Skin epidermis (tissue), 12 donors: Measurements from ENCODE around the gene MS4A13.
"Not testable (repeated sequence)": the region's sequence is repeated elsewhere in the genome, so short reads cannot be mapped to it uniquely, and the experiment has no call there.

Source experiments
- H3K27ac ChIP-seq, 21 experiments: fragments of 200-600 bp; sonication (generic) in 11 of 21; one replicate each; pipeline ENCODE4 v1.5.0; 2020; ENCODE audit warnings: mild to moderate bottlenecking in 3 of 21, inconsistent platforms in 2 of 21, moderate library complexity in 2 of 21
- H3K4me3 ChIP-seq, 7 experiments: fragments of 200-600 bp; sonication (generic) in 2 of 7; one replicate each; pipeline ENCODE4 v1.5.0; 2020; ENCODE audit warnings: inconsistent platforms in 2 of 7, mild to moderate bottlenecking in 2 of 7, moderate library complexity in 1 of 7

Gene MS4A13

DNA sequence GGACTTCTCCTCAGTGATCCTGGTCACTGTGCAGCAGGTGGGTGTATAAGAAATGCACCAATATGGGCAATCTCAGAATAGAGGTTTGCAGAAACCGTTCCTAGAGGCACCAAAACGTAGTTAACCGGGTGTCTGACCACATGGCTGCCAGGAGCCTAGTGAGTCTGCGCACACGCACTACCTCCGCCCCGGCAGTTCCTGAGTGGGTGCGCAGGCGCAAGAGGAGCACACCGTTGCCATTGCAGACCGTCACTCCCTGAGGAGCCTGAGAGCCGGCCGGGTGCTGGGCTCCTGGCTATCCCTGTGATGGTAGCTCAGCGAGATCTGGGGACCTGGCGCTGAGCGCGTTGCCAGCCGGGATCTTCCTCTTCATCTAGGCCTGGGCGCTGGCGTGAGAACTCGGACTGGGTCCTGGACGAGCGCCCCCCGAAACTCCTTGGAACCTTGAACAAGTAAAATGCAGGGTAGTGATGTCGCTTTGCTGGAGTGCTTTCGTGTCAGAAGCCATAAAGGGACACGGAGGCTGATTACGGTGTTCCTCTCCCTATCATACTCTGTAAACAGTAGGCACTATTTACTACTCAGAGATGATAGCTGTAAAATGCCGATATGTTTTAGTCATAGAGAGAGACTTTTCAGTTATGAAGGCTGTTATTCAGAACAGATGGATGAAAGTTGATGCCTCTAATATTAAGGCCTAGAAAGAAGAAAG lies at the start of gene MS4A13:
TSS of gene MS4A13 (plus strand) at position 249 of the 712 bp plus-strand sequence. CDS start 2,692 bp downstream, outside the sequence.
- H3K4me3 ChIP-seq: no peak within 1 kb of the TSS

GRCh38 chr11:60468829-60469228 lies 46.4 kb upstream of the MS4A13 start:
- no peak overlapping the region for H3K27ac ChIP-seq
- no peak overlapping the region for H3K4me3 ChIP-seq

More for the DNA sequence above, at the start of gene MS4A13:
- H3K27ac ChIP-seq: no peak within 1 kb of the TSS

GRCh38 chr11:60469723-60470122 lies 45.5 kb upstream of the MS4A13 start:
- H3K4me3 ChIP-seq: no peak overlapping the region
- H3K27ac ChIP-seq: no peak overlapping the region

DNA sequence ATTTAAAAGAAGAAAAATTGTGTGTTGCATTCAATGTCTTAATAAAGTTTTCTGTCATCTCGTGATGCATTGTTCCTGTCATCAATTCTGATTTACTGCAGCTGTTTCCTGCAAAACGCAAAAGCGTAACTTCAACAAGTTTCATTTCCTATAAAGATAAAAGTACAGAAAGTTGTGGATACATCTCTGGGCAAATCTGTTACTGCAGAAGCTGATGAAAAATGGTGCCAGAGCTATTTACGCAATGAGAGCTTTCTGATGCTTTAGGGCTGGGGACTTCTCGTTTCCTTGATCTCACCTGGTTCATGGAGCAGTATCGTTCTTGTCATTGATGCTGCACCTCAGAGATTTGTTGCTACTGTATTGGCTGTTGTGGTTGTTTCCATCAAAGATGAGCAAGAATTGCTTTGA lies 38.2 kb upstream of the MS4A13 start:
- no peak overlapping the region for H3K27ac ChIP-seq
- H3K4me3 ChIP-seq: no peak overlapping the region

- Histone ChIP-seq H3K27ac (no peak overlapping the region), H3K4me3 (no peak overlapping the region)
Observed at GRCh38 chr11:60482361-60482760, 32.8 kb upstream of the MS4A13 start.

- Histone ChIP-seq H3K4me3 (no peak overlapping the region), H3K27ac (no peak overlapping the region)
Observed at GRCh38 chr11:60485987-60486386, 29.2 kb upstream of the MS4A13 start.

GRCh38 chr11:60492488-60493009 lies 22.6 kb upstream of the MS4A13 start, which contains the start of gene MS4A12:
MS4A12 (plus strand) TSS chr11:60492778; CDS start chr11:60497319, 4,541 bp downstream.
- Histone ChIP-seq H3K27ac (no peak within 1 kb of the TSS), H3K4me3 (no peak within 1 kb of the TSS)

DNA sequence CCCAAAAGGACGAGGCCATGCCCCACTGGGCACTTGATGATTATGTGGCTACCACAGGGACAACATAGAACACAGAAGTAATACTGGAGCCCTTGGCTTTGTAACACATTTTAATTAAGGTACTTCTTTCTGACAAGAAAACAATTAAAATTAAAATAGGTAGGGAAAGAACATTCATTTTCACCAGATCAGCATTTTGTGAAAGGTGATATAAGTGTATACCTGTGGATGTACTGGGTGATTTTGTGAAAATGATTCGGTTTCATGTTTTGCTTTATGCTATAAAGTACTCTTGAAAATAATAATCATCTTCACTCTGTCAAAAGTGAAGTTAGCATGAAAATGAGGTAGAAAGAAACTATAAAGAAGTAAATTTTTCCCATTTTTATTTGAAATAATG lies 21.7 kb upstream of the MS4A13 start:
- Histone ChIP-seq H3K27ac (no peak overlapping the region), H3K4me3 (no peak overlapping the region)

DNA sequence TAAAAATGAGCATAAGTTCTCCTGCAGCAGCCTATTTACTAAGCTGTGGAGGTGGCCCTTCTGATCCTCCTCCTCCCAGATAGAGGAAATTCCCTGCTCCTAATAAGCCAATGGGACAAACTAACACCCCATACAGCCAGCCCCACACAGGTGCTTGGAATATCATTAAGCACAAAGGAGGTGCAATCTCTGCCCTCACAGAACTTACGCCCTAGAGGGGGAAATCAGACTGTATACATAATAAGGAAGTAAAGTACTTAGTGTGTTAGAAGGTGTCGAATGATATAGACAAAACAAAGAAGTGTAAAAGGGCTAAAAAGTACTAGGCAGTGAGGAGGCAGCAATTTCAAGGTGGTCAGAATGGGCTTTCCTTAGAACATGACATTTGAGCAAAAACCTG lies 16.8 kb upstream of the MS4A13 start:
- Histone ChIP-seq H3K4me3 (no peak overlapping the region), H3K27ac (peak overlapping the region in 1 of 21 experiments; percentile 4)

DNA sequence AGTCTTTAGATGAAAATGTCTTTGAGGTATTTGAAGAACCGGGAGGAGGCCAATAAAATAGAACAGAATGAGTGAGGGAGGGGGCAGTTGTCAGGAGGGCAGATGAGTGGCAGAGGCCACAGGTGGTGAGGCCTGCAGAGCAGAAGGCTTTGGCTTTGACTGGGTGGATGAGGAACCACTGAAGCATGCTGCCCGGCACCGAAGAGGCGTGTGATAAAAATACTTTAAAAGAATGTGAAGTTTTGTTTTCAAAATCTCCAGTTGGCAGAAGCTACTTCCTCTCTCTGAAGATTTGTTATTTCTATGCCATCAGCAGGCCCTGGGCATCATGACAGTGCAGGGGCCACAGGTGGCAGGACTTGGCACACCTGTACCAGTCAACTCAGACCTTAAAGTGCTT lies 16.3 kb upstream of the MS4A13 start:
- Histone ChIP-seq H3K4me3 (no peak overlapping the region), H3K27ac (no peak overlapping the region)

GRCh38 chr11:60500276-60500910 lies 14.8 kb upstream of the MS4A13 start:
- H3K27ac ChIP-seq: no peak overlapping the region
- H3K4me3 ChIP-seq: no peak overlapping the region

- H3K27ac ChIP-seq: no peak overlapping the region
- no peak overlapping the region for H3K4me3 ChIP-seq
Observed at GRCh38 chr11:60502221-60502775, 12.9 kb upstream of the MS4A13 start.

DNA sequence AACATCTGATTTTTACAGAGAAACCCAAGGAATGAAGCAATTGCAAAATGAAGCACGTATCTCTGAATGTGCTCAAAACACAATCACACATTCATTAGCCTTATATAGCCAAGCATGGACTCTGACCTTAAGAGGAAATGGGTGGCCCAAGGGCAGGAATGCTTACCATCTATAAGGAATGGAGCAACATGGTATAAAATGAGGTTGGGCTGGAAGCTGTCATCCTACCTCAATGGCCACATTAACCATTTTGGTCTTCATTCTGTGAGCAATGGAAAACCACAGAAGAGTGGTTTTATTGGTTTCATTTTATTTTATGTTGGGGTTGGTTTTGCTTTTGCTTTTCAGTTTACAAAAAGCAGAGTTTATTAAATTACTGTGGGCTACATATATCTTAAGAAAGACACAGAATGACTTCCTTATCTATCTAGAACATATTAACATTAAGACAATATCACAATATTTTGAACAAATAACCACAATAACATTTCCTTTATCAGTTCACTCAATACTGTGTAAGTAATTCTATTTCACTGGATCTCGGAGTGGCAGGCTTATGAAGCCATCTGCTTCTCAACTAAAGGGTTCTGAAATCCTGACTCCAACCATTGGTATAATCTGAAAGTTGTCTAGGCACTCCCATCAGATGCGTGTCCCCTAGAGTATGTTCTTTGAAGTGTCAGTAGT lies 10.8 kb upstream of the MS4A13 start:
- no peak overlapping the region for H3K27ac ChIP-seq

GRCh38 chr11:60509609-60510008 lies 5.6 kb upstream of the MS4A13 start:
- H3K27ac ChIP-seq, H3K4me3 ChIP-seq: not testable (repeated sequence)

More for the DNA sequence above, 10.8 kb upstream of the MS4A13 start:
- H3K4me3 ChIP-seq: no peak overlapping the region

DNA sequence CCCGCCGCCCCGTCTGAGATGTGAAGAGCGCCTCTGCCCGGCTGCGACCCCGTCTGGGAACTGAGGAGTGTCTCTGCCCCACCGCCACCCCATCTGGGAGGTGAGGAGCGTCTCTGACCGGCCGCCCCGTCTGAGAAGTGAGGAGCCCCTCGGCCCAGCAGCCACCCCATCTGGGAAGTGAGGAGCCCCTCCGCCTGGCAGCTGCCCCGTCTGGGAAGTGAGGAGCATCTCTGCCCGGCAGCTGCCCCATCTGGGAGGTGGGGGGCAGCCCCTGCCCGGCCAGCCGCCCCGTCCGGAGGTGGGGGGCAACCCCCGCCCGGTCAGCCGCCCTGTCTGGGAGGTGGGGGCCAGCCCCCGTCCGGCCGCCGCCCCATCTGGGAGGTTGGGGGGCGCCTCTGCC lies 5.0 kb upstream of the MS4A13 start:
- not testable (repeated sequence) for H3K4me3 ChIP-seq, H3K27ac ChIP-seq

GRCh38 chr11:60511393-60511792 lies 3.8 kb upstream of the MS4A13 start:
- H3K4me3 ChIP-seq: no peak overlapping the region
- H3K27ac ChIP-seq: no peak overlapping the region

GRCh38 chr11:60512651-60513225 lies 2.5 kb upstream of the MS4A13 start:
- Histone ChIP-seq H3K4me3 (no peak overlapping the region), H3K27ac (no peak overlapping the region)

DNA sequence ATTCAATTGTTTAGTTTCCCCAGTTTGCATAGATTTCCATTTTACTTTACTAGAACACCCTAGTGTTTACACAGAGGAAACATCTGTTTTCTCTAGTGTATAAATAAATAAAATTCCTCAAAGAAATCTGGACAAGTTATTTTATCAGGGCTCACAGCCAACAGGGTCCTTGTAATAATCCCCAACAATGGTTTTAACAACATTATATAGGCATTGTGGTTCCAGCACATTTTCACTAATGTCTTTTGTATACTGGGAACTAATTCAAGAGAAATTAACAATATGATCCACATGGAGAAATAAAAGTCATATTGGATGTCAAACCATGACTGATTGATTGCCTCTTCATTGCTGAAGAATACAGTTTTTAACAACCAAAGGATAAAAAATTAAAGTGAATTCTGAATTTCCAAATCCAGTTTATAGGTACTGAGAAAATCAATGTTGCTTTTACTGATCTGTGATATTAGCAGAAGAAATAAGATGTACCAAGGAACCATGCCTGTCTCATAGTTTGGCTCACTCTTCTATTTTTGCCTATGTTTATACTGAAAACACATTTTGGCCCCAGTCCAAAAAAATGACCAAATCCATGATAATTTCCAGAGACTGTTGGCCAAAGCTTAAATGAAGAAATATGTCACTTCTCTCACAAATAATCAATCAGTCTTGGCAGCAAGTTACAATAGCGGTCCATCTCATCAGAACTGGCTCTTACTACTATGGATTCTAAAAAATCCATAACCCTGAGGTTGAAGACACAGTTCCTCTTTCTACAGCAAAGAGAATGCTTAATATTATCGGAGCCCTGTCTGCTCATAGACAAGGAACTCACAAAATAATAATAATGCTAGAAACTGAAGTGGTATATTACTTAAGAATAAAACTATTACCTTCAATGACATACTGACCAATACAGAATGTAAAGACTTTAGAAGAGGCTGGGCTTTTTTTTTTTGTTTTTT lies 1.4 kb upstream of the MS4A13 start:
- H3K27ac ChIP-seq: no peak overlapping the region
- no peak overlapping the region for H3K4me3 ChIP-seq

DNA sequence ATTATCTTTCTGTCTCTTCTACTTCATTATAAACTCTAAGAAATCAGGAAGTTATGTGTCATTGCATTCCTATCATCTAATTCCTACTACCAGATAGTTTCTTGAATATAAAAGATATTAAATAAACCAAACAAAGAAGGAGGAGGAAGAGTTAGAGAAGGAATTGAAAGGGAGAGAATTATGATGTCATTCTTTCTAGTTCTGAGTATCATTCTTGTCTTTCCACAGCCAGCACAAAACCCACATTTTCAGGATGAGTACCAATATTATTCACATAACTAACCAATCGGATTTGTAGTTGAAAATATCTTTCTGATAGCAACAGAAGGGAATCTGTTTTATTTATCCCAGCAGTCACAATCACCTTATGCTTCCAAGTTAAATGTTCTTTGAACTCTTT lies 13.3 kb downstream of the MS4A13 start:
- no peak overlapping the region for H3K4me3 ChIP-seq
- no peak overlapping the region for H3K27ac ChIP-seq
